ENCODE results near the gene RGS14.
"Not testable (repeated sequence)": the region's sequence is repeated elsewhere in the genome, so short reads cannot be mapped to it uniquely, and the experiment has no call there.

RGS14 gene

GRCh38 chr5:177355868-177356168, 1.9 kb upstream of the RGS14 start:
- H3K27ac ChIP-seq: no peak overlapping the region

GRCh38 chr5:177356746-177357145, 978 bp upstream of the RGS14 start:
- H3K27ac ChIP-seq: no peak overlapping the region
- TF ChIP-seq CTCF (conservative IDR thresholded peaks at IDR 0.05): no peak
- TF ChIP-seq ZFX (IDR thresholded peaks at IDR 0.05): no peak

More at GRCh38 chr5:177355868-177356168, 1.9 kb upstream of the RGS14 start:
- TF ChIP-seq CTCF (conservative IDR thresholded peaks at IDR 0.05) (no peak), ZFX (IDR thresholded peaks at IDR 0.05) (no peak)

GRCh38 chr5:177357146-177357458, 622 bp upstream of the RGS14 start:
- TF ChIP-seq ZFX (IDR thresholded peaks at IDR 0.05) (no peak), CTCF (conservative IDR thresholded peaks at IDR 0.05) (no peak)
- no peak overlapping the region for H3K27ac ChIP-seq

GRCh38 chr5:177358370-177358819, 671 bp downstream of the RGS14 start:
- no peak overlapping the region for H3K27ac ChIP-seq
- TF ChIP-seq ZFX (IDR thresholded peaks at IDR 0.05) (no peak), CTCF (conservative IDR thresholded peaks at IDR 0.05) (no peak)

- TF ChIP-seq ZFX (IDR thresholded peaks at IDR 0.05) (no peak), CTCF (conservative IDR thresholded peaks at IDR 0.05) (no peak)
- H3K27ac ChIP-seq: no peak overlapping the region
These were observed 1.7 kb downstream of the RGS14 start for GRCh38 chr5:177359451-177359851.

GRCh38 chr5:177359860-177360259, 2.1 kb downstream of the RGS14 start:
- no peak overlapping the region for H3K27ac ChIP-seq
- TF ChIP-seq CTCF (conservative IDR thresholded peaks at IDR 0.05) (no peak), ZFX (IDR thresholded peaks at IDR 0.05) (no peak)

GRCh38 chr5:177360740-177361139, 3.0 kb downstream of the RGS14 start:
- H3K27ac ChIP-seq: not testable (repeated sequence)

GRCh38 chr5:177361418-177362291, 3.9 kb downstream of the RGS14 start:
- H3K27ac ChIP-seq: no peak overlapping the region
- no peak for TF ChIP-seq ZFX (IDR thresholded peaks at IDR 0.05)
- no peak for TF ChIP-seq CTCF (conservative IDR thresholded peaks at IDR 0.05)

Data from C4-2B (cell line).